DND-41 (cell line): ENCODE data around the gene RAD50.

Experiments
- ATAC-seq: fragments of 200-7000 bp; cut with Tn5 transposase; 3 replicates; pipeline ENCODE4 v1.9.1; 2021; ENCODE audit warnings: low read depth; ENCODE audit not compliant: insufficient read depth
- DNase-seq: peaks from one replicate; pipeline ENCODE4 v3.0.0-alpha.2; 2020
- H2AFZ ChIP-seq: 2 replicates; pipeline ENCODE4 v1.6.0; 2012; ENCODE audit warnings: low read depth, low read length
- H3K27ac ChIP-seq: 2 replicates; pipeline ENCODE4 v1.5.1; 2012; ENCODE audit warnings: low read length, inconsistent platforms
- H3K27me3 ChIP-seq: fragments of 200-600 bp; sonication (generic); 2 replicates; pipeline ENCODE4 v1.6.0; 2012; ENCODE audit warnings: low read length, mild to moderate bottlenecking, inconsistent platforms; ENCODE audit not compliant: insufficient read depth, poor library complexity
- H3K36me3 ChIP-seq: 2 replicates; pipeline ENCODE4 v1.5.1; 2012; ENCODE audit warnings: low read length, inconsistent platforms; ENCODE audit not compliant: insufficient read depth
- H3K4me1 ChIP-seq: 2 replicates; pipeline ENCODE4 v1.5.1; 2012; ENCODE audit warnings: mild to moderate bottlenecking, low read length; ENCODE audit not compliant: insufficient read depth
- H3K4me2 ChIP-seq: 2 replicates; pipeline ENCODE4 v1.6.0; 2012; ENCODE audit warnings: mild to moderate bottlenecking, moderate library complexity, low read length, inconsistent platforms; ENCODE audit not compliant: insufficient read depth
- H3K4me3 ChIP-seq, 2 experiments: fragments of 200-600 bp in 1 of 2; shearing (Covaris generic) in 1 of 2; 2 replicates each; pipeline ENCODE4 v1.5.1; 2012 to 2016; ENCODE audit warnings: inconsistent platforms in 2 of 2, low read length in 2 of 2, mild to moderate bottlenecking in 2 of 2, low read depth in 1 of 2, moderate library complexity in 1 of 2
- H3K79me2 ChIP-seq: 2 replicates; pipeline ENCODE4 v1.6.0; 2012; ENCODE audit warnings: low read length, inconsistent platforms; ENCODE audit not compliant: insufficient read depth
- H3K9ac ChIP-seq: 2 replicates; pipeline ENCODE4 v1.6.0; 2012; ENCODE audit warnings: low read depth, mild to moderate bottlenecking, inconsistent platforms, low read length, moderate library complexity
- H3K9me3 ChIP-seq: 2 replicates; pipeline ENCODE4 v1.5.1; 2012; ENCODE audit warnings: low read length, moderate library complexity, mild to moderate bottlenecking, inconsistent platforms; ENCODE audit not compliant: insufficient read depth, severe bottlenecking
- H4K20me1 ChIP-seq: 2 replicates; pipeline ENCODE4 v1.6.0; 2012; ENCODE audit warnings: low read length; ENCODE audit not compliant: insufficient read depth
- EZH2 ChIP-seq: IDR thresholded peaks from 3 replicates; pipeline ENCODE4 v1.6.1; 2012; ENCODE audit warnings: borderline replicate concordance, low read depth, mild to moderate bottlenecking, moderate library complexity, low read length, inconsistent platforms; ENCODE audit not compliant: severe bottlenecking
- TF ChIP-seq, protein P1 (sequence below): IDR thresholded peaks from 2 replicates; pipeline ENCODE4 v1.5.1; 2012; ENCODE audit warnings: borderline replicate concordance, low read length, moderate library complexity, mild to moderate bottlenecking; ENCODE audit not compliant: poor library complexity, severe bottlenecking; ENCODE audit errors: extremely low read depth

Gene RAD50

DNA sequence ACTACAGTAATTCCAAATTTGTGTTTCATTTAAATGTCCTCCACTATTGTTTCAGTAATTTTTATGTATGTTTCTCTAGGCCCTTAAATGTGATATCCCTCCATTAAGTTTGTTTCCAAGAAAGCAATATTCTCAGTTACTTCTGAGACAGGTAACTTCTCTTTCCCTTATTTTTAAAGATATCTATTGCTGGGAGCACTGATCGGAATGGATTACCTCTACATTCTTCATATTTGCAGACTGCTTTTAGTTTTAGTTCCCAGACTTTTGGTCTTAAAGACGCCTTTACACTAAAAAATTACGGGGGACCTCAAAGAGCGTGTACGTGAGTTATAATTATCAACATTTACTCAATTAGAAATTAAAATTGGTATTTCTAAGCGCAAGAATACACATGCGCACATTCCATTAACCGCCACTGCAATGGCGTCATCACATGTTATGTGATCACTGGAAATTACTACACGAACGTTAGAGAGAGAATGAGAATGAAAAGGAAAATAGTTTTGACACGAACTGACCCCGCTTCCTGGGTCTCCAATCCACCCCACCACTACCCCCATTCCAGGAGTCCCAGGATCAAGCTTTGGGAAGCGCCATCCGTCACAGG is 519 bp upstream of the RAD50 start:
- Histone ChIP-seq H3K27me3 (no peaks in the 10 kb centered on the region), H3K9me3 (no peaks in the 10 kb centered on the region), H3K27ac (peak overlapping the region; percentile 75), H3K4me3 (peak overlapping the region; percentile 46 to 71; a peak in 3 of 4 replicates), H4K20me1 (no peaks in the 10 kb centered on the region), H2AFZ (peak overlapping the region; percentile 87), H3K4me1 (peaks cover 44% of the 10 kb centered on the region), H3K79me2 (peaks cover 38% of the 10 kb centered on the region), H3K9ac (peak overlapping the region; percentile 64), H3K36me3 (peaks cover 18% of the 10 kb centered on the region), H3K4me2 (peak overlapping the region; percentile 79)
- ATAC-seq (no peak), DNase-seq (no peak)
- TF ChIP-seq EZH2: no peak
- TF ChIP-seq, protein P1, sequence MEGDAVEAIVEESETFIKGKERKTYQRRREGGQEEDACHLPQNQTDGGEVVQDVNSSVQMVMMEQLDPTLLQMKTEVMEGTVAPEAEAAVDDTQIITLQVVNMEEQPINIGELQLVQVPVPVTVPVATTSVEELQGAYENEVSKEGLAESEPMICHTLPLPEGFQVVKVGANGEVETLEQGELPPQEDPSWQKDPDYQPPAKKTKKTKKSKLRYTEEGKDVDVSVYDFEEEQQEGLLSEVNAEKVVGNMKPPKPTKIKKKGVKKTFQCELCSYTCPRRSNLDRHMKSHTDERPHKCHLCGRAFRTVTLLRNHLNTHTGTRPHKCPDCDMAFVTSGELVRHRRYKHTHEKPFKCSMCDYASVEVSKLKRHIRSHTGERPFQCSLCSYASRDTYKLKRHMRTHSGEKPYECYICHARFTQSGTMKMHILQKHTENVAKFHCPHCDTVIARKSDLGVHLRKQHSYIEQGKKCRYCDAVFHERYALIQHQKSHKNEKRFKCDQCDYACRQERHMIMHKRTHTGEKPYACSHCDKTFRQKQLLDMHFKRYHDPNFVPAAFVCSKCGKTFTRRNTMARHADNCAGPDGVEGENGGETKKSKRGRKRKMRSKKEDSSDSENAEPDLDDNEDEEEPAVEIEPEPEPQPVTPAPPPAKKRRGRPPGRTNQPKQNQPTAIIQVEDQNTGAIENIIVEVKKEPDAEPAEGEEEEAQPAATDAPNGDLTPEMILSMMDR: no peak

DNA sequence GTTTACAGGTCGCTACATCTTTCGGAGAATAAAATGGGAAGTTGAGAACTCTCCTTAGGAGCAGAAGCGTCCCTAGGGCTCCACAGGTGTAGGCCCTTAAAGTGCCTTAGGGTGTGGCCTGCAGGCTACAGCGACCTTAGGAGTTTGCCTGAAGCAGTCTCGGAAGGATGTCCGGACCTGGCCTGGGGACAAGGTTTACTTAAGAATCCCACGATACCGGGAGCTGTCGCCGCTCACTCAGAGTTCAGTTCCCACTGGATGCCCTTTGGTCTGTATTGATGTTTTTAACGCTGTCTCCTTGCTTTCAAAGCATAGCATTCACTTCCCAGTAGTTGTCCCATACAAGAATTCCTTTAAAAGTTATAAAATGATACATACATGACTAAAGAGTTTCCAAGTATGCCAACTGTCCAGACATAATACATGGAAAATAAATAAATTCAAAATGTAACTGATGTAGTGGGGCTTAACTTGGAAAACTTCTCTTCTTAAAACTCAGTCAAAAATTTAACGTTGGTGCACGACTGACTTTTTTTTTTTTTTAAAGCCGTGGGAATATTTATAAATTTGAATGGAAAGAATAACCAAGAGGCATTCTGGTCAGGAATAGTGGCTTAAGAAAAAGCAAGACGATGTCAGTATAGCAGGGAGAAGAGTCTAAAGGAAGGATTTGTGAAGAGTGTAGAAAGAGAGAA is 848 bp downstream of the RAD50 start:
- Histone ChIP-seq H2AFZ (peak overlapping the region; percentile 87), H3K27ac (peak overlapping the region; percentile 75)
- ATAC-seq: peak; percentile 39

DNA sequence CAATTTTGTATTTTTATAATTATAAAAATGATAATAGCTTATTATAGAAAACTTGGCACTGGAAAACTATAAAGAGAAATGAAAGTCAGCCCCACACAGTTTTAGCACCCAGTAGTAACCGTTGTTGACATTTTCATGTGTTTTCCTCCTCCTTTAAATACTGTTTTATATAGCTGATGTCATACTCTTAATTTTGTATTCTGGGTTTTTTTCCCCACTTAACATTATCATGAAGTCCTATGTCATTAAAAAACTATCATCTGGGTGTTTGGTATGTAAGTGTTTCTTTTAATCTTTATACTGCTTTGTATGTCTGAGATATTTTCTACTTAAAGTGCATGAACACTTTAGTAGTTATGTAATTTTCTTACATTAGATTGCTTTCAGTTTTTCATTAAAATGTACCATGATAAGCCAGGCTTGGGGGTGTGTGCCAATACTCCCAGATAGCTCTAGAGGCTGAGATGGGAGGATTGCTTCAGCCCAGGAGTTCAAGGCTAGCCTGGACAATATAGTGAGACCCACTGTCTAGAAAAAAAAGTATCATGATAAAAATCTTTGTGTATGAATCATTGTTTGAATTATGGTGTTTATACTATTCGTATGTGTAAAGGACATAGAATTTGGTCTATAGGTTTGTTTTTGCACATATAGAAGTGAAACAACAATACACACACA is 2.7 kb downstream of the RAD50 start:
- H3K4me3 ChIP-seq: no peak overlapping the region; a peak in 1 of 4 replicates

More for the DNA sequence above, 848 bp downstream of the RAD50 start:
- Histone ChIP-seq H3K9ac (peak overlapping the region; percentile 64), H3K4me1 (peaks cover 51% of the 10 kb centered on the region), H3K9me3 (no peaks in the 10 kb centered on the region), H3K27me3 (no peaks in the 10 kb centered on the region), H3K4me3 (peak overlapping the region; percentile 46 to 71), H3K79me2 (peaks cover 51% of the 10 kb centered on the region), H4K20me1 (no peaks in the 10 kb centered on the region), H3K4me2 (peak overlapping the region; percentile 79), H3K36me3 (peaks cover 30% of the 10 kb centered on the region)
- TF ChIP-seq EZH2: no peak
- TF ChIP-seq, protein P1: no peak
- DNase-seq: peak; percentile 49

More for the DNA sequence above, 2.7 kb downstream of the RAD50 start:
- H3K4me2 ChIP-seq: peak overlapping the region; percentile 79
- peaks cover 49% of the 10 kb centered on the region for H3K36me3 ChIP-seq
- no peaks in the 10 kb centered on the region for H3K27me3 ChIP-seq
- peaks cover 51% of the 10 kb centered on the region for H3K4me1 ChIP-seq
- no peaks in the 10 kb centered on the region for H4K20me1 ChIP-seq
- ATAC-seq: no peak
- DNase-seq: no peak
- no peak overlapping the region for H3K27ac ChIP-seq
- H2AFZ ChIP-seq: no peak overlapping the region
- H3K79me2 ChIP-seq: peaks cover 65% of the 10 kb centered on the region
- peaks cover 12% of the 10 kb centered on the region for H3K9me3 ChIP-seq
- TF ChIP-seq EZH2: no peak
- TF ChIP-seq, protein P1: no peak
- H3K9ac ChIP-seq: no peak overlapping the region
